ENCODE measurements around the gene PZP. TPM values are rescaled to one million over a fixed set of nuclear protein-coding genes. Genes with fewer than 3 reads are reported as not detected.

Gene PZP
- total and polyA plus RNA-seq, 7 donors: 0.11 to 0.25 (median 0.17) TPM

GRCh38 chr12:9123781-9124382 is 84.3 kb downstream of the PZP start:
- 70 to 72% (median 71%) methylated on average over 14 of the region's 14 CpGs for WGBS, 3 donors
- ATAC-seq (no peak), DNase-seq (no peak)
- Histone ChIP-seq H3K9me3 (no peaks in the 10 kb centered on the region), H3K4me1 (peaks cover 7% of the 10 kb centered on the region), H3K27me3 (ENCODE audit: insufficient read depth in 3 of 3, low read length in 2 of 3) (no peaks in the 10 kb centered on the region), H3K27ac (peak overlapping the region; percentile 11), H3K36me3 (ENCODE audit: insufficient read depth in 1 of 2, low read depth in 1 of 2) (no peaks in the 10 kb centered on the region), H3K4me3 (peak overlapping the region; percentile 44)
- TF ChIP-seq CTCF (IDR thresholded peaks at IDR 0.05): no peak
- intact Hi-C loops (cut with DNase I): no loop called here

GRCh38 chr12:9122091-9122609 is 86.0 kb downstream of the PZP start:
- H3K27ac ChIP-seq: peak overlapping the region; percentile 43
- H3K9me3 ChIP-seq: no peaks in the 10 kb centered on the region
- peaks cover 19% of the 10 kb centered on the region for H3K4me1 ChIP-seq
- H3K4me3 ChIP-seq: no peak overlapping the region
- intact Hi-C loops (cut with DNase I): no loop called here
- ATAC-seq: no peak
- no peak for TF ChIP-seq CTCF (IDR thresholded peaks at IDR 0.05)
- DNase-seq: no peak
- WGBS, 3 donors: 65 to 84% (median 80%) methylated on average over 3 of the region's 3 CpGs
- no peaks in the 10 kb centered on the region for H3K36me3 ChIP-seq (ENCODE audit: insufficient read depth in 1 of 2, low read depth in 1 of 2)
- no peaks in the 10 kb centered on the region for H3K27me3 ChIP-seq (ENCODE audit: insufficient read depth in 3 of 3, low read length in 2 of 3)

- 84 to 91% (median 85%) methylated on average over 10 of the region's 10 CpGs for WGBS, 3 donors
- intact Hi-C loops (cut with DNase I): no loop called here
- Histone ChIP-seq H3K9me3 (no peaks in the 10 kb centered on the region), H3K4me1 (peaks cover 34% of the 10 kb centered on the region), H3K36me3 (ENCODE audit: insufficient read depth in 1 of 2, low read depth in 1 of 2) (no peaks in the 10 kb centered on the region), H3K27me3 (ENCODE audit: insufficient read depth in 3 of 3, low read length in 2 of 3) (no peaks in the 10 kb centered on the region), H3K4me3 (no peak overlapping the region), H3K27ac (no peak overlapping the region)
- ATAC-seq: no peak
- DNase-seq: no peak
- TF ChIP-seq CTCF (IDR thresholded peaks at IDR 0.05): no peak
Measured at GRCh38 chr12:9120487-9121184, 87.6 kb downstream of the PZP start.

GRCh38 chr12:9118158-9118557 is 90.0 kb downstream of the PZP start:
- intact Hi-C loops (cut with DNase I): no loop called here
- H3K4me3 ChIP-seq: no peak overlapping the region
- TF ChIP-seq CTCF (IDR thresholded peaks at IDR 0.05): no peak
- no peaks in the 10 kb centered on the region for H3K36me3 ChIP-seq (ENCODE audit: insufficient read depth in 1 of 2, low read depth in 1 of 2)
- no peak for DNase-seq
- H3K27me3 ChIP-seq (ENCODE audit: insufficient read depth in 3 of 3, low read length in 2 of 3): no peaks in the 10 kb centered on the region
- WGBS, 3 donors: 71 to 86% (median 78%) methylated on average over 3 of the region's 3 CpGs
- peak overlapping the region; percentile 71 for H3K27ac ChIP-seq
- peaks cover 36% of the 10 kb centered on the region for H3K4me1 ChIP-seq
- H3K9me3 ChIP-seq: no peaks in the 10 kb centered on the region
- ATAC-seq: peak; percentile 16 to 38 (median 34)

Measured in psoas muscle (tissue), 8 donors.